ENCODE measurements around the gene BTBD8. TPM values are rescaled to one million over a fixed set of nuclear protein-coding genes. Genes with fewer than 3 reads are reported as not detected.

BTBD8 gene
- polyA plus RNA-seq, 1 donor from 2014 or later, result 38.6 TPM

DNA sequence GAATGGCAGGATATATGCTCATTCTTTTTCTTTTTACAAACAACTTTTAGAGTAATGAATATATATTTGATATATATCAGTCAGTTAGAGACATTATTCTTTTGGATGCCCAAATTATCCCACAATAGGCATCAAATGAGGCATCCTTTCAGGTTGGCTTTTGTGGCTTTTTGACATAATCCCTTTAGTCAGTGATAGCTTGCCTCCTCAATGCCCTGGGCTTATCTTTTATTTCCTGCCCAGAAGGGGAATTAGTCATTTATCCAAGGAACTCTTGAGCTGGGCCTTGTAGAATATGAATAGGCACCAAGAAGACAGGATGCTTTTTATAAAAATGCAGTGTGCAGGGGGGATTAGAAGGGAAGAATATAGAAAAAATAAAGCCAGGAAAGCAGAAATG, 28.2 kb upstream of the BTBD8 start:
- H3K4me3 ChIP-seq (ENCODE audit: low read length), result no peak overlapping the region
- TF ChIP-seq, protein P1, sequence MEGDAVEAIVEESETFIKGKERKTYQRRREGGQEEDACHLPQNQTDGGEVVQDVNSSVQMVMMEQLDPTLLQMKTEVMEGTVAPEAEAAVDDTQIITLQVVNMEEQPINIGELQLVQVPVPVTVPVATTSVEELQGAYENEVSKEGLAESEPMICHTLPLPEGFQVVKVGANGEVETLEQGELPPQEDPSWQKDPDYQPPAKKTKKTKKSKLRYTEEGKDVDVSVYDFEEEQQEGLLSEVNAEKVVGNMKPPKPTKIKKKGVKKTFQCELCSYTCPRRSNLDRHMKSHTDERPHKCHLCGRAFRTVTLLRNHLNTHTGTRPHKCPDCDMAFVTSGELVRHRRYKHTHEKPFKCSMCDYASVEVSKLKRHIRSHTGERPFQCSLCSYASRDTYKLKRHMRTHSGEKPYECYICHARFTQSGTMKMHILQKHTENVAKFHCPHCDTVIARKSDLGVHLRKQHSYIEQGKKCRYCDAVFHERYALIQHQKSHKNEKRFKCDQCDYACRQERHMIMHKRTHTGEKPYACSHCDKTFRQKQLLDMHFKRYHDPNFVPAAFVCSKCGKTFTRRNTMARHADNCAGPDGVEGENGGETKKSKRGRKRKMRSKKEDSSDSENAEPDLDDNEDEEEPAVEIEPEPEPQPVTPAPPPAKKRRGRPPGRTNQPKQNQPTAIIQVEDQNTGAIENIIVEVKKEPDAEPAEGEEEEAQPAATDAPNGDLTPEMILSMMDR (IDR thresholded peaks at IDR 0.05; ENCODE audit: poor library complexity, severe bottlenecking), result no peak
- TF ChIP-seq SMC3 (conservative IDR thresholded peaks at IDR 0.05; ENCODE audit: poor library complexity) (no peak), RAD21 (conservative IDR thresholded peaks at IDR 0.05) (no peak), MXI1 (conservative IDR thresholded peaks at IDR 0.05; ENCODE audit: poor library complexity, severe bottlenecking) (no peak), POLR2AphosphoS5 (IDR thresholded peaks at IDR 0.05) (no peak), EZH2 (IDR thresholded peaks at IDR 0.05; ENCODE audit: borderline replicate concordance, insufficient read depth, low read length, poor library complexity, severe bottlenecking) (no peak), TAF1 (IDR thresholded peaks at IDR 0.05; ENCODE audit: low read depth) (no peak), EP300 (conservative IDR thresholded peaks at IDR 0.05; ENCODE audit: poor library complexity, severe bottlenecking) (no peak)
- TF ChIP-seq, protein P2, sequence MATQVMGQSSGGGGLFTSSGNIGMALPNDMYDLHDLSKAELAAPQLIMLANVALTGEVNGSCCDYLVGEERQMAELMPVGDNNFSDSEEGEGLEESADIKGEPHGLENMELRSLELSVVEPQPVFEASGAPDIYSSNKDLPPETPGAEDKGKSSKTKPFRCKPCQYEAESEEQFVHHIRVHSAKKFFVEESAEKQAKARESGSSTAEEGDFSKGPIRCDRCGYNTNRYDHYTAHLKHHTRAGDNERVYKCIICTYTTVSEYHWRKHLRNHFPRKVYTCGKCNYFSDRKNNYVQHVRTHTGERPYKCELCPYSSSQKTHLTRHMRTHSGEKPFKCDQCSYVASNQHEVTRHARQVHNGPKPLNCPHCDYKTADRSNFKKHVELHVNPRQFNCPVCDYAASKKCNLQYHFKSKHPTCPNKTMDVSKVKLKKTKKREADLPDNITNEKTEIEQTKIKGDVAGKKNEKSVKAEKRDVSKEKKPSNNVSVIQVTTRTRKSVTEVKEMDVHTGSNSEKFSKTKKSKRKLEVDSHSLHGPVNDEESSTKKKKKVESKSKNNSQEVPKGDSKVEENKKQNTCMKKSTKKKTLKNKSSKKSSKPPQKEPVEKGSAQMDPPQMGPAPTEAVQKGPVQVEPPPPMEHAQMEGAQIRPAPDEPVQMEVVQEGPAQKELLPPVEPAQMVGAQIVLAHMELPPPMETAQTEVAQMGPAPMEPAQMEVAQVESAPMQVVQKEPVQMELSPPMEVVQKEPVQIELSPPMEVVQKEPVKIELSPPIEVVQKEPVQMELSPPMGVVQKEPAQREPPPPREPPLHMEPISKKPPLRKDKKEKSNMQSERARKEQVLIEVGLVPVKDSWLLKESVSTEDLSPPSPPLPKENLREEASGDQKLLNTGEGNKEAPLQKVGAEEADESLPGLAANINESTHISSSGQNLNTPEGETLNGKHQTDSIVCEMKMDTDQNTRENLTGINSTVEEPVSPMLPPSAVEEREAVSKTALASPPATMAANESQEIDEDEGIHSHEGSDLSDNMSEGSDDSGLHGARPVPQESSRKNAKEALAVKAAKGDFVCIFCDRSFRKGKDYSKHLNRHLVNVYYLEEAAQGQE (IDR thresholded peaks at IDR 0.05; ENCODE audit: borderline replicate concordance), result no peak
- no peaks in the 10 kb centered on the region for H4K20me1 ChIP-seq (ENCODE audit: insufficient read depth)
- H3K9ac ChIP-seq (ENCODE audit: low read length), result no peak overlapping the region
- no peak overlapping the region for H2AFZ ChIP-seq (ENCODE audit: low read depth, low read length)
- no peak overlapping the region for H3K27ac ChIP-seq (ENCODE audit: low read length)
- no peaks in the 10 kb centered on the region for H3F3A ChIP-seq (ENCODE audit: insufficient read depth, low read length, poor library complexity, severe bottlenecking)
- no peaks in the 10 kb centered on the region for H3K9me3 ChIP-seq (ENCODE audit: low read length)
- no peak overlapping the region for H3K4me2 ChIP-seq (ENCODE audit: low read length)
- H3K27me3 ChIP-seq (ENCODE audit: insufficient read depth, low read depth, low read length), result no peaks in the 10 kb centered on the region
- H3K36me3 ChIP-seq (ENCODE audit: insufficient read depth, low read length), result no peaks in the 10 kb centered on the region
- H3K79me2 ChIP-seq (replicated peaks; ENCODE audit: insufficient read depth, low read length), result no peaks in the 10 kb centered on the region
- H3K9me2 ChIP-seq (ENCODE audit: insufficient read depth, low read length), result no peaks in the 10 kb centered on the region

- no peak overlapping the region for H3K4me3 ChIP-seq (ENCODE audit: low read length)
- H3K4me2 ChIP-seq (ENCODE audit: low read length), result no peak overlapping the region
- no peaks in the 10 kb centered on the region for H3K9me3 ChIP-seq (ENCODE audit: low read length)
- H2AFZ ChIP-seq (ENCODE audit: low read depth, low read length), result no peak overlapping the region
- no peak for TF ChIP-seq TAF1 (IDR thresholded peaks at IDR 0.05; ENCODE audit: low read depth)
- TF ChIP-seq, protein P1 (IDR thresholded peaks at IDR 0.05; ENCODE audit: poor library complexity, severe bottlenecking), result no peak
- no peak for TF ChIP-seq POLR2AphosphoS5 (IDR thresholded peaks at IDR 0.05)
- TF ChIP-seq EP300 (conservative IDR thresholded peaks at IDR 0.05; ENCODE audit: poor library complexity, severe bottlenecking), result no peak
- no peak for TF ChIP-seq MXI1 (conservative IDR thresholded peaks at IDR 0.05; ENCODE audit: poor library complexity, severe bottlenecking)
- no peak for TF ChIP-seq RAD21 (conservative IDR thresholded peaks at IDR 0.05)
- TF ChIP-seq, protein P2 (IDR thresholded peaks at IDR 0.05; ENCODE audit: borderline replicate concordance), result no peak
- TF ChIP-seq SMC3 (conservative IDR thresholded peaks at IDR 0.05; ENCODE audit: poor library complexity), result no peak
- no peak for TF ChIP-seq EZH2 (IDR thresholded peaks at IDR 0.05; ENCODE audit: borderline replicate concordance, insufficient read depth, low read length, poor library complexity, severe bottlenecking)
- no peaks in the 10 kb centered on the region for H4K20me1 ChIP-seq (ENCODE audit: insufficient read depth)
- no peak overlapping the region for H3K27ac ChIP-seq (ENCODE audit: low read length)
- H3K36me3 ChIP-seq (ENCODE audit: insufficient read depth, low read length), result no peaks in the 10 kb centered on the region
- H3K79me2 ChIP-seq (replicated peaks; ENCODE audit: insufficient read depth, low read length), result no peaks in the 10 kb centered on the region
- no peak overlapping the region for H3K9ac ChIP-seq (ENCODE audit: low read length)
- no peaks in the 10 kb centered on the region for H3K27me3 ChIP-seq (ENCODE audit: insufficient read depth, low read depth, low read length)
- no peaks in the 10 kb centered on the region for H3K9me2 ChIP-seq (ENCODE audit: insufficient read depth, low read length)
- H3F3A ChIP-seq (ENCODE audit: insufficient read depth, low read length, poor library complexity, severe bottlenecking), result no peaks in the 10 kb centered on the region
Measured at GRCh38 chr1:92065042-92065441, 15.1 kb upstream of the BTBD8 start.

Measured in neural cell (in vitro differentiated cells).